ENCODE data around the gene KIF21B. TPM values are rescaled to one million over a fixed set of nuclear protein-coding genes. Genes with fewer than 3 reads are reported as not detected.

Gene KIF21B
- total and polyA plus RNA-seq, 9 of the 15 experiments (the other 6 are each of a cell fraction or from before 2014, with no cell fraction given) = 0.46 to 13.4 (median 5.9) TPM

DNA sequence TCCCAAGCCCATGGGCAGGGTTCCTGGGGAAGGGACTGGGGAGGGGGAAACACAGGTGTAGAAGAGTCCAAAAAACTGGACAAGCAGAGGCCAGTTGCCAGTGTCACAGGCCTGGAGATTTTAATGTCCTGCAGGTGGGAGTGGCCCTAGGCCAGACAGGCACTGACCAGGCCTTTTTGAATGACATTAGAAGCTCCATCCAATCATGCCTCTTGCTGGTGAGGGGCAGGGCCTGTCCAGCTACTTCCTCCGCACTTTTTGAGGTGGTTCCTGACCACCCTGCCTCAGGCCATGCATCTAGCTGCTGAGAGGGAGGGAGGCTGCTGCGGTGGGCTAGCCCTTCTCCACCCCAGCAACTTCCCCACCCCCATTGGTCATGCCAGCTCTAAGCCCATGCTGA is 15.9 kb upstream of the KIF21B start:
- TF ChIP-seq ZFP1 (CRISPR knock-in tag; IDR thresholded peaks at IDR 0.05) = no peak
- no peak for TF ChIP-seq PML (IDR thresholded peaks at IDR 0.05; ENCODE audit: low read length)
- peak; percentile 43 for TF ChIP-seq PKNOX1 (IDR thresholded peaks at IDR 0.05)
- no peaks in the 10 kb centered on the region for H3K79me2 ChIP-seq (ENCODE audit: control insufficient read depth, insufficient read depth, low read length)
- H3K4me3 ChIP-seq = no peak overlapping the region
- in situ Hi-C loops (cut with MboI) = no loop called here
- 0% methylated on average over 2 of the region's 2 CpGs for WGBS (ENCODE audit: insufficient coverage, low coverage, missing lambda C conversion rate)
- 0 out of 5 replicates have a peak, but pooled peaks cover 0 to 2% of the 10 kb centered on the region in 2 experiments for H3K4me1 ChIP-seq (replicated peaks in 1 of 2; ENCODE audit: control insufficient read depth in 2 of 2, insufficient read depth in 2 of 2, low read length in 2 of 2)
- 0 out of 2 replicates have a peak, but pooled peaks cover 3% of the 10 kb centered on the region for H4K20me1 ChIP-seq (replicated peaks; ENCODE audit: control insufficient read depth, insufficient read depth, low read length)
- H3K4me2 ChIP-seq (ENCODE audit: insufficient read depth, low read length) = no peak overlapping the region
- H3K9me1 ChIP-seq (ENCODE audit: control insufficient read depth, insufficient read depth, low read length) = no peaks in the 10 kb centered on the region
- no peak overlapping the region for H2AFZ ChIP-seq (ENCODE audit: low read depth, low read length)
- no peaks in the 10 kb centered on the region for H3K36me3 ChIP-seq (ENCODE audit: control insufficient read depth, insufficient read depth, low read length)
- H3K27ac ChIP-seq (ENCODE audit: extremely low read depth, low read depth, low read length) = no peak overlapping the region
- H3K27me3 ChIP-seq (ENCODE audit: control insufficient read depth in 2 of 2, insufficient read depth in 2 of 2, low read length in 2 of 2) = peaks cover 9 to 21% of the 10 kb centered on the region in 2 experiments
- ChIA-PET CTCF (ENCODE audit: low intra/inter-chr PET ratio) (interaction anchor here (0.6 kb wide), 1 partner anchor 68 kb away, joined by 3 read pairs; no protein-coding TSS in a partner anchor), POLR2A (interaction anchor here (0.6 to 2.2 kb wide), 2 partner anchors 11 to 67 kb away, joined by 3 to 9 read pairs; no protein-coding TSS in a partner anchor)
- peak in 1 of 4 experiments; percentile 45 for DNase-seq (ENCODE audit: extremely low read depth in 1 of 4, low spot score in 3 of 4)
- BruUV-seq (replicated peaks) = no TSS peak
- H3K9ac ChIP-seq (ENCODE audit: insufficient read depth in 1 of 2, low read depth in 2 of 2, low read length in 2 of 2) = peak overlapping the region in 1 of 2 experiments; percentile 17; a peak in 1 of 4 replicates
- intact Hi-C loops (cut with micrococcal nuclease) = no loop called here
- ATAC-seq = peak; percentile 63
- FAIRE-seq = peak; percentile 15
- no peaks in the 10 kb centered on the region for H3K9me3 ChIP-seq (replicated peaks; ENCODE audit: control insufficient read depth, insufficient read depth, low read depth, low read length)
